GM18909 (cell line): ENCODE results near the gene IFT22.
A peak's percentile ranks its signal among the peaks of the same experiment; 100 is the strongest.
"Not testable (repeated sequence)": the region's sequence is repeated elsewhere in the genome, so short reads cannot be mapped to it uniquely, and the experiment has no call there.

Experiments used
- ATAC-seq: cut with Tn5 transposase; IDR thresholded peaks from one replicate; pipeline ENCODE4 v1.9.1; 2021; ENCODE audit warnings: mild to moderate bottlenecking; ENCODE audit not compliant: unreplicated experiment, poor library complexity

IFT22 gene

DNA sequence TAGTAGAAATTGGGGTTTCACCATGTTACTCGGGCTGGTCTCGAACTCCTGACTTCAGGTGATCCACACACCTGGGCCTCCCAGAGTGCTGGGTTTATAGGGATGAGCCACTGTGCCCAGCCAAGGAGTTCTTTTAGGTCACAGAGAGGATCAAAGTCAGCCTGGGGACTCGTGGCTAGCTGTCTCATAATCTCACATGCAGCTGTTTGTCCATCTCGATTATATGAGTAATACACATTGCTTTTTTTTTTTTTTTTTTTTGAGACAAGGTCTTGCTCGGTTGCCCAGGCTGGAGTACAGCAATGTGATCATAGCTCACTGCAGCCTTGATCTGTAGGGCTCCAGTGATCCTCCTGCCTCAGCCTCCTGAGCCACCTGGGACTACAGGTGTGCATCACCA is 2.2 kb downstream of the IFT22 start:
- ATAC-seq = no peak

DNA sequence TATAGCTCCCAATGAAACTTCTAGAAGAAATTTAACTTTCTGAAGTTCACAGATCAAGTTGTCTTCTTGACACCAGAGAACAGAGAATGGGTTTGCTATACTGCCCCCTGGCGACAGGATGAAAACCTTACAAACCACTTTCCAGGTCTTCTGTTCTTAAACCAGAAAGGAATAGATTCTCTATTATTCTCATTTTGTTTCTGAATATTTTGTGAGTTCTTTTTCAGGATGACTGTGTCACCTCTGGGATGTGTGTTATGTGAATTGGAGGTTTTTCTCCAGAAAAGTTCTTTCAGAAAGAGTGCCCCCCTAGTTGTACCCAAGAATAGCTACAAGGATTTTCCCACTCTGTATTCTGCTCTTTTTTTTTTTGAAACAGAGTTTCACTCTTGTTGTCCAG is 6.3 kb downstream of the IFT22 start:
- ATAC-seq = no peak

DNA sequence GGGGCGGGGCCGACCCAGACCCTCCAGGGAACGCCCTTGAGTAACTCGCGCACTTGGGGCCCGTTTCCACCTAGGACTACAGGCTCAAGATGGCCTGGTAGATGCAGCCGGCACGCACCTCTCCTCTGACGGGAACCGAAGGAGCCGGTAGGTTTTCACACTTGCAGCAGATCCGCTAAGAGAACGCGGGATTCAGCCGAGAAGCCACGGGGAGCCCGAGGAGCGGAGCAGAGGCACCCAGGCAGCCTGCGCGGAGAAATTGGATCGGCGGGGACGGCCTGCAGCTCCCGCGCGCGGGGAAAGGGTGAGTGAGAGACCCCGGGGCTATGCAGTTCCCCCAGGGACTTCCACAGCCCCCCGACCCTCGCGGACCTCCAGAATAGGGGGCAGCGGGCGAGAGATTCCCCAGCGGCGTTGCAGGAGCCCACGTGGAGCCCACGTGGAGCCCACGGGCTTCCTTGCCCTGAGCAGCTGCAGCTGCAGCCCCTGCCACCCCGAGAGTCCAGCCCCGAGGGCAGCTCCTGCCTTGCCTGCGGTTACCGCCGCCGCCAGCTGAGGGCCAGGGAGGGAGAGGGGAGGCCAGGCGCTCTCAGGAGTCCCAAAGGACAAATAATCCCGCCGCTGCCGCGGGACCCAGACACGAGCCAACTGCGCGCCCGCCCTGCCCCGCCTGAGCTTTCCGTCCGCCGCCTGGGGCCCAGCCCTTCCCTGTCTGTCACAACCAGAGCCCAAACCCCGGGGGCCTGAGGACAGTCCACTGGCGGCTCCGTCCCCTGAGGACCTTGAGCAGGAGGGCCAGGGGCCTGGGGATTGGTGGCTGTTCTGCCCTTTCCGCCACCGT is 13.1 kb downstream of the IFT22 start:
- ATAC-seq = no peak

DNA sequence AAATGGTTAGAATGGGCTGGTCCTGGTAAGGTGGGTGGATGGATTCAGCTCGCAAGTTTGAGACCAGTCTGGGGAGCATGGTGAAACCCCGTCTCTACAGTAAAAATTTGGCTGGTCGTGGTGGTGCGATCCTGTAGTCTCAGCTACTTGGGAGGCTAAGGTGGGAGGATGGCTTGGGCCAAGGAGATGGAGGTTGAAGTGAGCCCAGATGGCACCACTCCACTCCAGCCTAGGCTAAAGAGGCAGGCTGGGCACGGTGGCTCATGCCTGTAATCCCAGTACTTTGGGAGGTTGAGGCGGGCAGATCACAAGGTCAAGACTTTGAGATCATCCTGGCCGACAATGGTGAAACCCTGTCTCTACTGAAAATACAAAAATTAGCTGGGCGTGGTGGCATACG is 15.3 kb downstream of the IFT22 start:
- no peak for ATAC-seq

DNA sequence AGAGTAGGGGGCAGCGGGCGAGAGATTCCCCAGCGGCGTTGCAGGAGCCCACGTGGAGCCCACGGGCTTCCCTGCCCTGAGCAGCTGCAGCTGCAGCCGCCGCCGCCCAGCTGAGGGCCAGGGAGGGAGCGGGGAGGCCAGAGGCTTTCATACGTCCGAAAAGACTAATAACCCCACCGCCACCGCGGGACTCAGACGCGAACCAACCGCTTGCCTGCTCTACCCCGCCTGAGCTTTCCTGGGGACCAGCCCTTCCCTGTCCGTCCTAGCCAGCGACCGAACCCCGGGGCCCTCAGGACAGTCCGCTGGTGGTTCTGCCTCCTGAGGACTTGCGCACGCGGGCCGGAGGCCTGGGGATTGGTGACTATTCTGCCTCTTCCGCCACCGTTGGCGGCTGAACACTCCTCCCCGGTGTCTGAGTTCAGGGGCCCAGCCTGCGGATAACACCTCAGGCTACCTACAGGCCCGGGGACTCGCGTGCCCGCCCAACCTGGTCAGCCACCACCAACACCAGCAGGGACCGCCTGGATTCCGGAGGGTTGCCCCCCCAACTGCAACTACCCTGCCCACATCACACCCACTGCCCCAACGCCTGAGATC is 18.4 kb downstream of the IFT22 start:
- no peak for ATAC-seq

DNA sequence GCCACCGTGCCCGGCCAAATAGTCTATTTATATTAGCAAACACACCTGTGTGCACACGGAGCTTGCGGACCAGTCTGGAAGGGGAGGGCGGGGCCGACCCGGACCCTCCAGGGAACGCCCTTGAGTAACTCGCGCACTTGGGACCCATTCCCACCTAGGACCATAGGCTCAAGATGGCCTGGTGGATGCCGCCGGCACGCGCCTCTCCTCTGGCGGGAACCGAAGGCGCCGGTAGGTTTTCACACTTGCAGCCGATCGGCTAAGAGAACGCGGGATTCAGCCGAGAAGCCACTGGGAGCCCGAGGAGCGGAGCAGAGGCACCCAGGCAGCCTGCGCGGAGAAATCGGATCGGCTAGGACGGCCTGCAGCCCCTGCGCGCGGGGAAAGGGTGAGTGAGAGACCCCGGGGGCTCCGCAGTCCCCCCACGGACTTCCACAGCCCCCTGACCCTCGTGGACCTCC is 18.9 kb downstream of the IFT22 start:
- no peak for ATAC-seq

DNA sequence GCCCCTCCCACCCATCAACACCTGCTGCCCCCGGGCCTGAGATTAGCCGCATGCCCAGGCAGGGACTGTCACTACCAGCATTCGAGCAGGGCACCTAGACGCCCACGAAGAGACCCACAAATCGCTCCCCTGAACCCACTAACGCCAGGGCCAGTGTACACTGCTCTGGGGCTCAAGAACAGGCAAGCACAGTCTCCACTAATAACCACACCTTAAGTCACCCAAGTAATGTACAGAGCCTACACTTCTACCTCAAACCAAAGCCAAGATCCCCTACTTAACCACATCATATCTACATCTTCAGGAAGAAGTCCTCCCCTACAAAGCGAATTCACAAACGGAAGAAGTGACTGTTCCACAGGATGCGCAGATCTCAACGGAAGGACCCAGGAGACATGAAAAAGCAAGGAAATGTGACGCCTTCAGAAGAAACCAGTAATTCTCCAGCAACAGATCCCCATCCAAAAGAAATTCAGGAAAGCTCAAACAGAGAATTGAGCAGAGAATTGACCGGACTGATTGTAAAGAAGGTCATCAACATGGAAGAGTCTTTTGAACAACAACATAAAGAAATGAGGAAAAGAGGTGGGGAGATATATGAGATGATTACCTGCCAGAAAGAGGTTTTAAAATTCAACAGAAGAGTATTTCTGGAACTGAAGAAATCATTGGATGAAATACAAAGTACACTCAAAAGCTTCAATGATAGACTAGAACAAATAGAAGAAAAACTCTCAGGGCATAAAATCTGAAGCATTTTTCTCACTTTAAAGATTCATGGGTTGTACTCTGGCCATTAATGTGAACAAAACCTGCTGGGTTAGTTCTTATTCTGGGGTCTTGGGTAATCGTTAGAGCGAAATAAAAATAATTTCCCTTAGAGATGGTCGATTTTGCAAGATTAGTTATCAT is 20.9 kb downstream of the IFT22 start:
- ATAC-seq = no peak

DNA sequence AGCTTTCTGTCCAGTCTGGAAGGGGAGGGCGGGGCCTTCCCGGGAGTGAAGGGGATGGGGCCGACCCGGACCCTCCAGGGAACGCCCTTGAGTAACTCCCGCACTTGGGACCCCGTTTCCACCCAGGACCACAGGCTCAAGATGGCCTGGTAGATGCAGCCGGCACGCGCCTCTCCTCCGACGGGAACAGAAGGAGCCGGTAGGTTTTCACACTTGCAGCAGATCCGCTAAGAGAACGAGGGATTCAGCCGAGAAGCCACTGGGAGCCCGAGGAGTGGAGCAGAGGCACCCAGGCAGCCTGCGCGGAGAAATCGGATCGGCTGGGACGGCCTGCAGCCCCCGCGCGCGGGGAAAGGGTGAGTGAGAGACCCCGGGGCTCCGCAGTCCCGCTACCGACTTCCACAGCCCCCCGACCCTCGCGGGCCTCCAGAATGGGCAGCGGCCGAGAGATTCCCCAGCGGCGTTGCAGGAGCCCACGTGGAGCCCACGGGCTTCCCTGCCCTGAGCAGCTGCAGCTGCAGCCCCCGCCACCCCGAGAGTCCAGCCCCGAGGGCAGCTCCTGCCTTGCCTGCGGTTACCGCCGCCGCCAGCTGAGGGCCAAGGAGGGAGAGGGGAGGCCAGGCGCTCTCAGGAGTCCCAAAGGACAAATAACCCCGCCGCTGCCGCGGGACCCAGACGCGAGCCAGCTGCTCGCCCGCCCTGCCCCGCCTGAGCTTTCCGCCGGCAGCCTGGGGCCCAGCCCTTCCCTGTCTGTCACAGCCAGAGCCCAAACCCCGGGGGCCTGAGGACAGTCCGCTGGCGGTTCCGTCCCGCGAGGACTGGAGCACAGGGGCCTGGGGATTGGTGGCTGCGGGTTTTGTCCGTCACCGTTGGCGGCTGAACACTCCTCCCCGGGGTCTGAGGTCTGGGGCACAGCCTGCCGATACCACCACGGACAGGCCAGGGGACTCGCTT is 21.8 kb downstream of the IFT22 start:
- ATAC-seq = no peak

DNA sequence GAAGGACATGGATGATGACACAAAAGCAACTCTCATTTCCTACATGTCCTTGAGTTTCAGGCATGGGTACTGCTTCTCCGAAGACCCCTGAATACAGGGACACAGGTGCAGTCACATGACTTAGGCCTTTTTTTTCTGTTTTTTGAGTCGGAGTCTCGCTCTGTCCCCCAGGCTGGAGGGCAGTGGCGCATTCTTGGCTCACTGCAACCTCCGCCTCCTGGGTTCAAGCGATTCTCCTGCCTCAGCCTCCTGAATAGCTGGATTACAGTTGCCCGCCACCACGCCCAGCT is 26.8 kb downstream of the IFT22 start:
- ATAC-seq = no peak

DNA sequence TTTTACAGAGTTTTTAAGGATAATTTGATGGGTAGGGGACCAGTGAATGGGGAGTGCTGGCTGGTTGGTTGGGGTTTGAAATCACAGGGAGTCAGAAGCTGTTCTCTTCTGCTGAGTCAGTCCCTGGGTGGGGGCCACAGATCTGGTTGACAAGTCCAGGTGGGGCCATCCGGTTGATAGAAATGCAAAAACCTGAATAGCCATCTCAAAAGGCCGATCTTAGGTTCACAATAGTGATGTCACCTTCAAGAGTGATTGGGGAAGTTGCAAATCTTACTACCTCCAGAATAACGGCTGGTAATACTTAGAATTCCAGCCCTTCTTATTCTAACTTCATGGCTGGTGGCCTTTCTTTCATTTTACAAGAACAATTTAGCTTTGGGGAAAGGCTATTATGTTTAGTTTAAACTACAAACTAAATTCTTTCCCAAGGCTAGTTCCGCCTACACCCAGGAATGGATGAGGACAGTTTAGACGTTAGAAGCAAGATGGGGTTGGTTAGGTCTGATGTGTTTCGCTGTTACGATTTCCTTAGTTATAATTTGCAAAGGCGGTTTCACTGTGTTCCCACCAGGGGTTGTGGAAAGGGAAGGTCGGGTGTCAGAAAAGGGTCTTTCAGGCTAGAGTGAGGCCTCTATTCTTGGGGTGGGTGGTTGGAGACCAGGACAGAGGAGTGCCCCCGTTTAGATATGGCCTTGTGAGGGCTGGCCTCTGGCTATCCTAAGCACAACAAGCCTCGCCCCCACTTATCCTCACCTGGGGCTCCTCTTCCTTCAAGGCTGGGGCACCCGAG is 27.4 kb downstream of the IFT22 start:
- no peak for ATAC-seq

DNA sequence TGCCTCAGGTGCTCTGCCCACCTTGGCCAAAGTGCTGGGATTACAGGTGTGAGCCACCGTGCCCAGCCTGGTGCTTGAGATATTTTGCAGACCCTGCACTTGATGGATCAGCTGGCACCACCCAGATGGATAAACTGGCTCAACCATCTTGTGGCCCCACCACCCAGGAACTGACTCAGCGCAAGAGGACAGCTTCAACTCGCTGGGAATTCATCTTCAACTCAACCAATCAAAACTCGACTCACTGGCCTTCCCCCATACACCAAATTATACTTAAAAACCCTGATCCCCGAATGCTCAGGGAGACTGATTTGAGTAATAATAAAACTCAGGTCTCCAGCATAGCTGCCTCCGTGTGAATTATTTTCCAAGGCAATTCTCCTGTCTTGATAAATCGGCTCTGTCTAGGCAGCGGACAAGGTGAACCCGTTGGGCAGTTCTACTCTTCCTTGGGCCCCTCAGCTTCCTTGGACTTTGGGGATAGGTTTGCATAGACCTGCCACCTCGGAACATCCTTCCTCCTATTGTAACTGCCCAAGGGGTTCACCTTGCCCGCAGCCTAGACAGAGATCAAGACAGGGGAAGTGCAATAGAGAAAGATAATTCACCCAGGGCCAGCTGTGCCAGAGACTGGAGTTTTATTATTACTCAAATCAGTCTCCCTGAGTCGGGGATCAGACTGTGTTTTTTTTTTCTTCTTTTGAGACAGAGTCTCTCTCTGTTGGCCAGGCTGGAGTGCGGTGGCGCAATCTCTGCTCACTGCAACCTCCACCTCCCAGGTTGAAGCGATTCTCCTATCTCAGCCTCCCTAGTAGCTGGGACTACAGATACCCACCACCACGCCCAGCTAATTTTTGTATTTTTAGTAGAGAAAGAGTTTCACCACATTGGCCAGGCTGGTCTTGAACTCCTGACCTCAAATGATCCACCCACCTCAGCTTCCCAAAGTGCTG is 28.3 kb downstream of the IFT22 start:
- not testable (repeated sequence) for ATAC-seq

DNA sequence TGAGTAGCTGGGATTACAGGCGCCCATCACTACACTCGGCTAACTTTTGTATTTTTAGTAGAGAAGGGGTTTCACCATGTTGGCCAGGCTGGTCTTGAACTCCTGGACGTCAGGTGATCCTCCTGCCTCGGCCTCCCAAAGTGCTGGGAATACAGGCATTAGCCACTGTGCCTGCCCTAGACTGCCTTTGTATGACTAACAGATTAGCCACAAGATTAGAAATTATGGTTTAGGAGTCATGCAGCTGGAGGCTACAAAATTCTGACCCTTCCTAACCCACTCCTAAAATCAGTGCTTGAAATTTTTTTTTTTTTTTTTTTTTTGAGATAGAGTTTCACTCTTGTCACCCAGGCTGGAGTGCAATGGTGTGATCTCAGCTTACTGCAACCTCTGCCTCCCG is 29.0 kb downstream of the IFT22 start:
- ATAC-seq = not testable (repeated sequence)

DNA sequence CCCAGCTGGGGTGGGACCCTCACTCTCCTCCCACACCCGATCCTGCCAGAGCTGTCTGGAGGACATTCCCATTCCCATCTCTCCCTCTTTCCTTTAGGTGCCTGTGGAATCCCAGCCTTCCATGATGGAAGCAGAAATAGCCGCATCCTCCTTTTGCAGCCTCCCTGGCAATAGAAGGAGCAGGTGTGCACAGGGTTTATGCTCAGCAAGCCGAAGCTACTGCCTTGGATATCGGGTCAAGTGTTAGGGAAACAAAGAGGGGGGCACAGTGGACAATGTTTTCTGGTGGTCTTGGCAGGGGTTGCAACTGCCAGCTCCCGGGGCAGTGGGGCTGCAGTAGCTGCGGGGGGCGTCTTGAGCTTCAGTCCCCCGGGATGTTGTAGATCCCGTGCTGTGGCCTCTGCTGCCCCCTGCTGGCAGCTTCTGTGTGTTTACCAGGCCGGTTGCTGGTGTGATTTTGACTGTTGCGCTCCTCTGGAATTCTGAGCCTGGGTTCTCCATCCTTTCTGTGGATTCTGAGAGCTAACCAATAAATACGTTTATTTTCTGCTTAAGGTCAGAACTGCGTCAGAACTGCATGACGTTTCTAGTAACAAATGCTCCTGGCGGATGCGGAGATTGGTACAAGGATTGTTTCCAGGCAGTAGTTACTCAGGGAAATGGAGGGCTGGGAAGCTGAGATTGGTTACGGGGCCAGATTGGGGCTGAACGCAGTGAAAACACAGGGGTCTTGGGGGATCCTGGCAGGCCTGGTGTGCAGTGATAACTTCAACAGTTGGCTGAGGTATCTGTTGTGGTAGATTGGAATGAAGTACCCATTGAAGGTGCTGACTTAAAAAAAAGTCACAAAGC is 31.2 kb downstream of the IFT22 start:
- peak; percentile 39 for ATAC-seq

DNA sequence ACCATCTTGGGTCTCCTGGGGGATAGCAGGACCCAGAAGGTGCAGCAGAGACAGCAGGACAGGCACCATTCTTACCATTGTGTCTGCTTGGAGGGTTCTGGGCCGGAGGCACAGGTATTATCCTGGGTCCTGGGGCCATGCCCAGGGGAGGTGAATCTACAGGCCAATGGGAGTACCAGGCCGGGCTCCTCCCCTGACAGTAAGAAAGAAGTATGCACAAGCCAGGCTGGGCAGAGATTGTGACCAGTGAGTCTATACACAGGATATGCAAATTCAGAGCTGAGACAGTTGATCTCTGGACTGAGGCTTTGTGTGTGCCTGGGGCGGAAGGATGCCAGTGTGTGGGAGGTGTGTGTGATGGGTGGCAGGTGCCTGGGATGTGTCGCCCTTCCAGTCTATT is 31.9 kb downstream of the IFT22 start:
- ATAC-seq = peak; percentile 83

DNA sequence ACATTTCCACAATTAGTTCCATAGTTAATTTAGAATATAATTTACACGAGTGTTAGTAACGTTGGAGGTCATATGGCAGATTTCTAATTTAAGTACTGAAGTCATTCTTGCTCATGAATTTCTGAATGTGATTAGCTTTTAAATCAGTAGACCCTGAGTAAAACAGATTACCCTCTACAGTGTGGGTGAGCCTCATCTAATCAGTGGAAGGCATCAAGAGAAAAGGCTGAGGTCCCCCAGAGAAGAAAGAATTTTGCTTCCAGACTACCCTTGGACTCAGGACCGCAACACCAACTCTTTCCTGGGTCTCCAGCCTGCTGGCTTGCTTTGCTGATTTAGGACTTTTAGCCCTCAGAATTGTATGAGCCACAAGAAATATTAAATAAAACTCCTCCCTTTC is 33.2 kb downstream of the IFT22 start:
- ATAC-seq = no peak

DNA sequence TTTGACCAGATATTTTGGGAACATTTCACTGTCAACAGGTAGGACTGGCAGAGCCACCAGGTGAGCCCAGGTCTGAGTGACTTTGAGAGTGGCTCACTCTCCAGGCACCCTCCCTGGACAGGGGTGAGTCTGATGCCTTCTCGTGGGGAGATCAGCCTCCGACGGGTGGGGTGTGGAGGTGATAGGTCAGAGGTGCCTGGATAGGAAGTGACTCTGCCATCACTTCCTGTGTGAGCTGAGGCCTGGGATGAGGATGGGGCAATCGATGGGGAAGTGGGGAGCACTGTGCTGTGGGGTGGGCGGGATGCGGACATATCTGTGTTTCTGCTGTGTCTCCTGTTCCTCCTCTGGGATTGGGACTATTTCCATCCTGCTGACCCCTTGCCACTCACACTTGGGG is 34.6 kb downstream of the IFT22 start:
- ATAC-seq = no peak

DNA sequence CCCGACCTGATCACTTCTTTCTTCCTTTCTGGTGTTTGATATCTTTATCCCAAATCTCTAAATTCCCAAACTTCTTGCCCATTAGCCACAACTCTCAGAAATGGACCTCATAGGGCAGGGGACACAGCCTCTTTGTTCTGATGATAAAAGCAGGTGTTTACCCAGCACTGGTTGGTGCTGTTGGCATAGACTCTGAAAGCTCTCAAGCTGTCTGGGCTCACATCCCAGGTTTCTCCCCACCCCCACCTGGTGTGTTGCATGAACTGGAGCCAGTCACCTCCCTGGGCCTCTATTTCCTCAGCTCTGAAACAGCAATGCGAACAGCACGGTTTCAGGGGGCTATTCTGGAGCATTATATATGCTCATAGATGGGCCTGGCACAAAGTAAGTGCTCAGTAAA is 35.7 kb downstream of the IFT22 start:
- not testable (repeated sequence) for ATAC-seq
